Measurements from ENCODE around the gene C1orf210. TPM values are rescaled to one million over a fixed set of nuclear protein-coding genes. Genes with fewer than 3 reads are reported as not detected.

Gene C1orf210
- total and polyA plus RNA-seq, 2 of the 4 experiments (the other 2 are of a cell fraction): not detected

DNA sequence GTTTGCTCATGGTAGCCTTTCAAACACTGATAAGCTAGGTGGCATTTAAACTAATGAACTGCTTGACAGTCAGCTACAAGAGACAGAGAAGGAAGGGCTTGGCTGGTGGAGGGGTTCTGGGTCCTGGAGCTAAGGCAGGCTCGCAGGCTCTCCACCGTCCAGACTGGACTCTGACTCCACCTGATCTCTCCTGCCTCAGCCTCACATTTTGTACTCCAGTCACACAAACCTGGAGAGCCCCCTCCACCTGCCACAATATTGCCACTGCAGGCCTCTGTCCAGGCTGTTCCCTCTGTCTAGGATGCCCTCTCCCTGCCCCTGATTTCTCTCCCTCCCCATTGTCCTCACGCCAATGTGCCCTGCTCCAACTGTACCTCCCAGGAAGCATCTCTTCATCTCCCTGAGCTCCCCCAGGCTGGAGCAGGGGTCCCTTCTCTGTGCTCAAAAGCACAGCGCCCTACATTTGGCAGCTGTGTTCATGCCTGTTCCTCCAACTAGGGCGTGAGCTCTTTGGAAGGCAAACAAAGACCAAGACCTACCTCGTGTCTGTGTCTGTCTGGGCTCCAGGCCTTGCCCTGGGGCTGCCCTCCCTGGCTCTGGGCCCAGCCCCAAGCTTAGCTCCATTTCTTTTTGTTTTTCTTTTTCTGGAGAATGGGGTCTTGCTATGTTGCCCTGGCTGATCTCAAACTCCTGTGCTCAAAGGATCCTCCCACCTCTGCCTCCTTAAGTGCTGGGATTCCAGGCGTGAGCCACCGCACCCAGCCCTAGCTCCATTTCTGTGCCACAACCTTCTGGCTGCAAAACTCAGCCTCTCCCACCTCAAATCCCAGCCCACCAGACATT, 18.3 kb upstream of the C1orf210 start:
- H3K9me1 ChIP-seq (ENCODE audit: insufficient read depth, low read length): no peaks in the 10 kb centered on the region
- H2AK9ac ChIP-seq (replicated peaks; ENCODE audit: low read depth, low read length, poor library complexity): no peak overlapping the region
- ChIA-PET CTCF (no interaction called here), POLR2A (ENCODE audit: unreplicated experiment) (no interaction called here)
- no peak overlapping the region for H3K9ac ChIP-seq (ENCODE audit: low read depth, low read length)
- H3K36me3 ChIP-seq (ENCODE audit: control insufficient read depth, insufficient read depth, low read length): no peaks in the 10 kb centered on the region
- H2BK120ac ChIP-seq (ENCODE audit: low read depth, low read length): no peak overlapping the region
- H3K4me2 ChIP-seq (ENCODE audit: low read depth, low read length): no peak overlapping the region
- no peaks in the 10 kb centered on the region for H3K79me1 ChIP-seq (ENCODE audit: low read depth in 1 of 2, low read length in 2 of 2)
- peaks cover 6% of the 10 kb centered on the region; the same call in 1 of the 2 replicates for H3K27me3 ChIP-seq (ENCODE audit: control insufficient read depth, insufficient read depth, low read length)
- H4K8ac ChIP-seq (ENCODE audit: low read depth in 2 of 2, low read length in 2 of 2): no peak overlapping the region
- H3K14ac ChIP-seq (replicated peaks; ENCODE audit: low read depth, low read length): no peak overlapping the region
- H2AK5ac ChIP-seq (ENCODE audit: low read depth, low read length): no peak overlapping the region
- H4K5ac ChIP-seq (ENCODE audit: low read depth, low read length): no peak overlapping the region
- no peak overlapping the region for H3K27ac ChIP-seq (ENCODE audit: insufficient read depth, low read length)
- intact Hi-C loops (cut with micrococcal nuclease): no loop called here
- no peak overlapping the region for H4K91ac ChIP-seq (ENCODE audit: insufficient read depth, low read depth, low read length)
- 48% methylated on average over 4 of the region's 8 CpGs; no CpG with 5 or more reads in 1 of the 2 experiments for WGBS, 2 experiments (ENCODE audit: extremely low coverage in 2 of 2, insufficient read length in 1 of 2)
- H3K56ac ChIP-seq (ENCODE audit: extremely low read depth, insufficient read depth, low read length): no peak overlapping the region
- H3K18ac ChIP-seq (ENCODE audit: low read depth, low read length): no peak overlapping the region
- TF ChIP-seq CTCF (conservative IDR thresholded peaks at IDR 0.05; ENCODE audit: low read depth, low read length) (no peak), FOS (IDR thresholded peaks at IDR 0.05; ENCODE audit: low read depth, low read length) (no peak), MAZ (IDR thresholded peaks at IDR 0.05; ENCODE audit: borderline replicate concordance, low read depth, low read length) (no peak), BHLHE40 (IDR thresholded peaks at IDR 0.05; ENCODE audit: low read depth, low read length) (no peak), USF2 (IDR thresholded peaks at IDR 0.05; ENCODE audit: low read depth, low read length) (no peak), RCOR1 (IDR thresholded peaks at IDR 0.05; ENCODE audit: insufficient replicate concordance, low read length) (no peak), MXI1 (IDR thresholded peaks at IDR 0.05; ENCODE audit: borderline replicate concordance, low read depth, low read length) (no peak), NFE2L2 (IDR thresholded peaks at IDR 0.05; ENCODE audit: low read depth, low read length) (no peak), CHD1 (IDR thresholded peaks at IDR 0.05; ENCODE audit: low read depth, low read length) (no peak)
- ATAC-seq (ENCODE audit: low read depth) (peak; percentile 24; the same call in 1 of the 2 replicates), DNase-seq (no peak)
- no peak overlapping the region for H3K4ac ChIP-seq (ENCODE audit: low read depth, low read length)
- H3K23ac ChIP-seq (ENCODE audit: low read depth, low read length): no peak overlapping the region
- H2BK20ac ChIP-seq (ENCODE audit: low read depth, low read length): no peak overlapping the region
- no peaks in the 10 kb centered on the region for H3K9me3 ChIP-seq (ENCODE audit: control insufficient read depth, insufficient read depth, low read length)
- no peak overlapping the region for H3K4me3 ChIP-seq (ENCODE audit: insufficient read depth, low read depth, low read length)
- no peaks in the 10 kb centered on the region for H4K20me1 ChIP-seq (ENCODE audit: insufficient read depth, low read length)
- dilution Hi-C loops (cut with HindIII; ENCODE audit: low sequenced_read_pairs, unreplicated experiment): no loop called here
- BruUV-seq (replicated peaks): no TSS peak
- no peak overlapping the region for H2AFZ ChIP-seq (replicated peaks; ENCODE audit: low read length, poor library complexity)
- H3K4me1 ChIP-seq (ENCODE audit: control insufficient read depth, insufficient read depth, low read length): peaks cover 4% of the 10 kb centered on the region; the same call in 1 of the 2 replicates
- in situ Hi-C loops (cut with MboI; ENCODE audit: low sequenced_read_pairs): no loop called here
- H2BK15ac ChIP-seq (ENCODE audit: low read depth, low read length): no peak overlapping the region
- no peak overlapping the region for H2BK5ac ChIP-seq (ENCODE audit: low read depth, low read length, poor library complexity, severe bottlenecking)
